HCT116 (cell line): Measurements from ENCODE around the gene C2CD2.

Source experiments
- CTCF ChIP-seq, 3 experiments: fragments of 200-600 bp in 1 of 3; sonication (generic) in 1 of 3; IDR thresholded peaks in 2 of 3; conservative IDR thresholded peaks in 1 of 3; 2 replicates each; pipeline ENCODE4 v1.5.1; 2012 to 2017; ENCODE audit warnings: low read depth in 2 of 3, low read length in 2 of 3, antibody characterized with exemption in 1 of 3, borderline replicate concordance in 1 of 3, control low read depth in 1 of 3, mild to moderate bottlenecking in 1 of 3, mixed read lengths in 1 of 3, mixed run types in 1 of 3, moderate library complexity in 1 of 3; ENCODE audit not compliant: insufficient read depth in 1 of 3
- POLR2A ChIP-seq: IDR thresholded peaks from 2 replicates; pipeline ENCODE4 v1.7.0; 2011; ENCODE audit warnings: borderline replicate concordance; ENCODE audit not compliant: insufficient read depth, insufficient read length; ENCODE audit errors: extremely low read depth
- SIN3A ChIP-seq: IDR thresholded peaks from 2 replicates; pipeline ENCODE4 v1.6.1; 2012; ENCODE audit warnings: low read depth
- ZBTB33 ChIP-seq: IDR thresholded peaks from 2 replicates; pipeline ENCODE4 v1.6.1; 2011; ENCODE audit warnings: mild to moderate bottlenecking, low read length, moderate library complexity; ENCODE audit not compliant: insufficient replicate concordance; ENCODE audit errors: extremely low read depth

DNA sequence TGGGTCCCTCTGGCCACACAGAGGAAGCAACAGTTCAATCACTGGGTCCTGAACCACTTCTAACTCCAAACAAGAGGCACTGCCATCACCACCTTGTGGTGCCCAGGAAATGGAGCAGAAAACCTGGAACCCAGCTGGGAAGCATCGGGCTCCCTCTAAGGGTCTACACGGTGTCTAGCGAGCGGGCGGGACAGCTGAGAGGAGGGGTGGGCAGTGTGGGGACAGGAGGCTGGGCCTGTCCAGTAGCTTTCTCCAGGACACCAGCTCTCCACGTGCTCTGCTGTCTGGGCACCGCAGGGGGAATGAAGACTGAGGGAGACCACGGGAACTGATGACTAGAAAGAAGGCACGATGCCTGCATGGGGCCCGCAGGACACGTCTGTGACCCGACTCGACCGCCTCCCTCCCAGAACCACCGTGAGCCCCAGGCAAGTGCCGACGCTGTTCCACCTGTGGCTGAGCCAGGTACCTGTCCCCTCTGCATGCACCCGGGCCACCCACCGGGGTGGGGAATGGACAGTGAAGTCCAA, 69.3 kb downstream of the C2CD2 start:
- TF ChIP-seq CTCF (IDR thresholded peaks at IDR 0.05 in 2 of 3, conservative IDR thresholded peaks at IDR 0.05 in 1 of 3; ENCODE audit: borderline replicate concordance in 1 of 3, insufficient read depth in 1 of 3, low read depth in 2 of 3, low read length in 2 of 3) (no peak), SIN3A (no peak), POLR2A (no peak), ZBTB33 (no peak)
